D721Med (cell line): Measurements from ENCODE around the gene PLAU.
A peak's percentile ranks its signal among the peaks of the same experiment; 100 is the strongest.

Experiments used
- DNase-seq: peaks from one replicate; pipeline ENCODE4 v3.0.0; 2011; ENCODE audit warnings: low spot score; ENCODE audit not compliant: insufficient read length
- FAIRE-seq: peaks from 2 replicates; lab custom pipeline; 2011; peaks lifted over from hg19 to GRCh38; lab: Jason Lieb, UNC
- TF ChIP-seq, protein P1 (sequence below): IDR thresholded peaks from 2 replicates; pipeline ENCODE4 v1.5.1; 2012; ENCODE audit warnings: mild to moderate bottlenecking, control low read depth; ENCODE audit not compliant: insufficient read depth; ENCODE audit errors: missing control alignments

The PLAU gene

GRCh38 chr10:73877533-73878160, 33.3 kb upstream of the PLAU start:
- DNase-seq, result no peak
- no peak for FAIRE-seq
- TF ChIP-seq, protein P1, sequence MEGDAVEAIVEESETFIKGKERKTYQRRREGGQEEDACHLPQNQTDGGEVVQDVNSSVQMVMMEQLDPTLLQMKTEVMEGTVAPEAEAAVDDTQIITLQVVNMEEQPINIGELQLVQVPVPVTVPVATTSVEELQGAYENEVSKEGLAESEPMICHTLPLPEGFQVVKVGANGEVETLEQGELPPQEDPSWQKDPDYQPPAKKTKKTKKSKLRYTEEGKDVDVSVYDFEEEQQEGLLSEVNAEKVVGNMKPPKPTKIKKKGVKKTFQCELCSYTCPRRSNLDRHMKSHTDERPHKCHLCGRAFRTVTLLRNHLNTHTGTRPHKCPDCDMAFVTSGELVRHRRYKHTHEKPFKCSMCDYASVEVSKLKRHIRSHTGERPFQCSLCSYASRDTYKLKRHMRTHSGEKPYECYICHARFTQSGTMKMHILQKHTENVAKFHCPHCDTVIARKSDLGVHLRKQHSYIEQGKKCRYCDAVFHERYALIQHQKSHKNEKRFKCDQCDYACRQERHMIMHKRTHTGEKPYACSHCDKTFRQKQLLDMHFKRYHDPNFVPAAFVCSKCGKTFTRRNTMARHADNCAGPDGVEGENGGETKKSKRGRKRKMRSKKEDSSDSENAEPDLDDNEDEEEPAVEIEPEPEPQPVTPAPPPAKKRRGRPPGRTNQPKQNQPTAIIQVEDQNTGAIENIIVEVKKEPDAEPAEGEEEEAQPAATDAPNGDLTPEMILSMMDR, result no peak

GRCh38 chr10:73878365-73878764, 32.6 kb upstream of the PLAU start:
- DNase-seq (no peak), FAIRE-seq (no peak)
- TF ChIP-seq, protein P1, result no peak

- TF ChIP-seq, protein P1, result peak; percentile 91
- FAIRE-seq, result no peak
- peak; percentile 69 for DNase-seq
Observed at GRCh38 chr10:73879296-73880173, 31.4 kb upstream of the PLAU start.

DNA sequence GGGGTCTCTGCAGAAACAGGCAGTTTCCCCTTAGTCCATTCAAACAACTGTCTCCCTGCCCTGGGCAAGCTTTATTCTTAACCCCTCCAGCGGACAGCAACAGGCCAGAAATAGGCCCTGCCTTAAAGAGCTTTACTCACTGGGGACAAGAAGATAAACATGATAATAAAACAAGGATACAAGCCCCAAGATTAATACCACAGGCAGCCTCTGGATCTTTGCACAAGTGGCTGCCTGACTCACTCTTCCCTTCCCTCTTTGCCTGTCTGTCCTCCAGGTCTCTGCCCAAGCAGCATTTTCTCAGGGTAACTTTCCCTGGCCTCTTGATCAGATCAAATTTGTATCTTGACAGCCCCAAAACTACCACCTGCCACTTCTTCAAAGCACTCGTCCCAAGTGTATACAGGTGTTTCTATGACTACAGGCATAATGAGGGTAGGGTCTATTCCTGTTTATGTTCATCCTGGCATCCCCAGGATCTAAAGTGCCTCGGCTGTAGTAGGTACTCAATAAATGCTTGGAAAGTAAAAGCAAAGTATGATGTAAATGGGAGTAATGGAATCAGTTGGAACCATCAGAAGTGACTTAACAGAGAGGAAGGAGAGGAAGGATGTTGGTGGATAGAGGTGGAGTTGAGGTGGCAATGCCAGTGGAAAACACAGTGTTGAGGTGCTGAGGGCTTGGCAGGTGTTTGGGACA, 29.6 kb upstream of the PLAU start:
- TF ChIP-seq, protein P1, result no peak
- DNase-seq, result no peak
- FAIRE-seq, result no peak

- TF ChIP-seq, protein P1, result no peak
- FAIRE-seq, result no peak
- DNase-seq, result no peak
Observed at GRCh38 chr10:73884017-73884416, 26.9 kb upstream of the PLAU start.

- DNase-seq (peak; percentile 70), FAIRE-seq (no peak)
Observed at GRCh38 chr10:73886085-73886529, 24.8 kb upstream of the PLAU start.

More at GRCh38 chr10:73886085-73886529, 24.8 kb upstream of the PLAU start:
- TF ChIP-seq, protein P1, result peak; percentile 88
